ENCODE data around the gene SLX9.

DNA sequence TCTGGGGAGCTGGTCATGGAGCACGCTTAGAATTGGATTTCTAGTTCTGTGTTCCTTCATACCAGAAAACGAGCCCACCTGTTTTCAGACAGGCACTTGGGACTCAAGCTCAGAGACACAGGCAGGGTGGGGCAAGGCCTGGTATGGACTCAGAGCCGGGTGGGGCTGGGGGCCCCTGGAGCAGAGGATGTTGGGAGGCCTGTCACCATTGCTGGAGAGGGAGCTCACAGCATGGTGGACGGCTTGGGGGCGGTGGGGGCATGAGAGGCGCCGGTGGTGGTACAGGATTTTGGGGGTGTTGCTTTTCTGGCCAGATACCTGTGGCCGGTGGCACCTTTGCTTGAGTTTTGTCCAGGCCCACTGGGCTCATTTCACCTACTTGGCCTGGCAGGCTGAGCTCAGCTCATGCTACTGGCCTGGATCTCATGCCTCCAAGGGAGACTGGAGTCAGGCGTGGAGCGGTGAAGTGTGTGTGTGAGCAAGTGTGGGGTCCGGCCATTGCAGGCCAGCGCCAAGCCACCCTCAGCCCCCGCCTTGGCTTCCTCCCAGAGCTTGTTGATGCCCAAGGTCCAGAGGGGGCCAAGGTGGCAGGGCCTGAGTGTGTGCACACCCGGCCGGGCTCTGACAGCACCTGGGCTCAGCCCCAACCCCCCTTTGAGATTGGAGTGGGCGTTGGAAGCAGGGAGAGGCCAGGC is 8.7 kb downstream of the SLX9 start:
- TF ChIP-seq, protein P1, sequence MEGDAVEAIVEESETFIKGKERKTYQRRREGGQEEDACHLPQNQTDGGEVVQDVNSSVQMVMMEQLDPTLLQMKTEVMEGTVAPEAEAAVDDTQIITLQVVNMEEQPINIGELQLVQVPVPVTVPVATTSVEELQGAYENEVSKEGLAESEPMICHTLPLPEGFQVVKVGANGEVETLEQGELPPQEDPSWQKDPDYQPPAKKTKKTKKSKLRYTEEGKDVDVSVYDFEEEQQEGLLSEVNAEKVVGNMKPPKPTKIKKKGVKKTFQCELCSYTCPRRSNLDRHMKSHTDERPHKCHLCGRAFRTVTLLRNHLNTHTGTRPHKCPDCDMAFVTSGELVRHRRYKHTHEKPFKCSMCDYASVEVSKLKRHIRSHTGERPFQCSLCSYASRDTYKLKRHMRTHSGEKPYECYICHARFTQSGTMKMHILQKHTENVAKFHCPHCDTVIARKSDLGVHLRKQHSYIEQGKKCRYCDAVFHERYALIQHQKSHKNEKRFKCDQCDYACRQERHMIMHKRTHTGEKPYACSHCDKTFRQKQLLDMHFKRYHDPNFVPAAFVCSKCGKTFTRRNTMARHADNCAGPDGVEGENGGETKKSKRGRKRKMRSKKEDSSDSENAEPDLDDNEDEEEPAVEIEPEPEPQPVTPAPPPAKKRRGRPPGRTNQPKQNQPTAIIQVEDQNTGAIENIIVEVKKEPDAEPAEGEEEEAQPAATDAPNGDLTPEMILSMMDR (IDR thresholded peaks at IDR 0.05): no peak
- no peak for TF ChIP-seq POLR2A (IDR thresholded peaks at IDR 0.05)
- TF ChIP-seq EP300 (IDR thresholded peaks at IDR 0.05): no peak
